CD4-positive, CD25-positive, alpha-beta regulatory T cell (primary cell): Measurements from ENCODE around the gene GALNT16. TPM values are rescaled to one million over a fixed set of nuclear protein-coding genes. Genes with fewer than 3 reads are reported as not detected.
A peak's percentile ranks its signal among the peaks of the same experiment; 100 is the strongest.
"Not testable (repeated sequence)": the region's sequence is repeated elsewhere in the genome, so short reads cannot be mapped to it uniquely, and the experiment has no call there.

Source experiments
- ATAC-seq, 2 donors: fragments of 150-1000 bp; cut with Tn5 transposase; one replicate each; pipeline ENCODE4 v1.10.0; 2021; ENCODE audit warnings: low read depth in 2 of 2, moderate number of reproducible peaks in 2 of 2, moderate library complexity in 1 of 2
- DNase-seq, 3 donors: peaks; one replicate each; pipeline versions ENCODE4 v3.0.0 to v3.0.0-alpha.2; 2012 to 2022; ENCODE audit warnings: mixed read lengths in 1 of 3
- H3K27ac ChIP-seq: one replicate; pipeline ENCODE4 v1.7.0; 2013; ENCODE audit warnings: mild to moderate bottlenecking, low read length; ENCODE audit not compliant: insufficient read depth, poor library complexity, severe bottlenecking
- H3K27me3 ChIP-seq: one replicate; pipeline ENCODE4 v1.7.0; 2013; ENCODE audit warnings: low read length; ENCODE audit not compliant: control insufficient read depth, insufficient read depth
- H3K36me3 ChIP-seq: one replicate; pipeline ENCODE4 v1.7.0; 2013; ENCODE audit warnings: mild to moderate bottlenecking, low read length, moderate library complexity; ENCODE audit not compliant: control insufficient read depth, insufficient read depth
- H3K4me1 ChIP-seq: 2 replicates; pipeline ENCODE4 v1.7.0; 2013; ENCODE audit warnings: mild to moderate bottlenecking, low read length; ENCODE audit not compliant: insufficient read depth, control insufficient read depth, poor library complexity, severe bottlenecking
- H3K4me3 ChIP-seq: one replicate; pipeline ENCODE4 v1.7.0; 2013; ENCODE audit warnings: low read depth, mild to moderate bottlenecking, low read length, moderate library complexity
- H3K9me3 ChIP-seq, 2 experiments: 1 replicate in 1 of 2; 2 replicates in 1 of 2; pipeline ENCODE4 v1.7.0; 2013; ENCODE audit warnings: low read length in 2 of 2, mild to moderate bottlenecking in 1 of 2, moderate library complexity in 1 of 2; ENCODE audit not compliant: control insufficient read depth in 2 of 2
- H3K27ac Mint-ChIP-seq, 3 donors: one replicate each; pipeline ENCODE4 v1.8.0; 2020 to 2022; ENCODE audit warnings: mild to moderate bottlenecking in 3 of 3, mixed read lengths in 3 of 3, moderate library complexity in 2 of 3
- H3K27me3 Mint-ChIP-seq: one replicate; pipeline ENCODE4 v1.8.0; 2022; ENCODE audit warnings: mild to moderate bottlenecking, mixed read lengths
- H3K36me3 Mint-ChIP-seq: one replicate; pipeline ENCODE4 v1.8.0; 2020; ENCODE audit warnings: mixed read lengths
- H3K4me1 Mint-ChIP-seq, 4 donors: one replicate each; pipeline ENCODE4 v1.8.0; 2020 to 2022; ENCODE audit warnings: mixed read lengths in 4 of 4, mild to moderate bottlenecking in 1 of 4
- H3K4me3 Mint-ChIP-seq, 4 donors: one replicate each; pipeline ENCODE4 v1.8.0; 2020 to 2022; ENCODE audit warnings: mild to moderate bottlenecking in 4 of 4, mixed read lengths in 4 of 4, moderate library complexity in 3 of 4
- H3K9me3 Mint-ChIP-seq, 7 donors: one replicate each; pipeline ENCODE4 v1.8.0; 2020 to 2022; ENCODE audit warnings: mixed read lengths in 7 of 7, mild to moderate bottlenecking in 3 of 7, moderate library complexity in 2 of 7
- polyA plus RNA-seq, 4 donors: library from polyadenylated mRNA; unstranded; fragments of 300-500 nt; fragmentation: Illumina TruSeq; gene quantifications; one replicate each; pipeline ENCODE4 v1.2.3, GENCODE V29; 2021
- total RNA-seq: library from RNA; stranded (reverse); gene quantifications from one replicate; pipeline ENCODE4 v1.2.3, GENCODE V29; 2022

The GALNT16 gene
- total and polyA plus RNA-seq, 5 donors from 2014 or later, result 0.05 TPM; not detected in 4

GRCh38 chr14:69375722-69376121 is 115.8 kb downstream of the GALNT16 start:
- Mint-ChIP-seq H3K36me3 (peaks cover 38% of the 10 kb centered on the region), H3K4me3 (no peak overlapping the region), H3K4me1 (peaks cover 0 to 16% (median 2%) of the 10 kb centered on the region in 4 donors)

GRCh38 chr14:69376439-69376838 is 116.5 kb downstream of the GALNT16 start:
- no peaks in the 10 kb centered on the region for H3K9me3 ChIP-seq
- Mint-ChIP-seq H3K36me3 (peaks cover 38% of the 10 kb centered on the region), H3K27ac (no peak overlapping the region), H3K4me3 (no peak overlapping the region), H3K4me1 (peaks cover 0 to 16% (median 2%) of the 10 kb centered on the region in 4 donors), H3K9me3 (peaks cover 0 to 6% (median 0%) of the 10 kb centered on the region in 7 donors), H3K27me3 (no peaks in the 10 kb centered on the region)
- ATAC-seq (no peak), DNase-seq (no peak)
- H3K27me3 ChIP-seq, result no peaks in the 10 kb centered on the region
- no peaks in the 10 kb centered on the region for H3K4me1 ChIP-seq
- H3K27ac ChIP-seq, result no peak overlapping the region
- H3K36me3 ChIP-seq, result peaks cover 51% of the 10 kb centered on the region
- no peak overlapping the region for H3K4me3 ChIP-seq

More at GRCh38 chr14:69375722-69376121, 115.8 kb downstream of the GALNT16 start:
- Histone ChIP-seq H3K4me1 (no peaks in the 10 kb centered on the region), H3K36me3 (peaks cover 45% of the 10 kb centered on the region), H3K4me3 (no peak overlapping the region), H3K27ac (no peak overlapping the region), H3K9me3 (no peaks in the 10 kb centered on the region), H3K27me3 (no peaks in the 10 kb centered on the region)
- no peak for ATAC-seq
- DNase-seq, result no peak
- Mint-ChIP-seq H3K9me3 (peaks cover 0 to 6% (median 0%) of the 10 kb centered on the region in 7 donors), H3K27me3 (no peaks in the 10 kb centered on the region), H3K27ac (no peak overlapping the region)

DNA sequence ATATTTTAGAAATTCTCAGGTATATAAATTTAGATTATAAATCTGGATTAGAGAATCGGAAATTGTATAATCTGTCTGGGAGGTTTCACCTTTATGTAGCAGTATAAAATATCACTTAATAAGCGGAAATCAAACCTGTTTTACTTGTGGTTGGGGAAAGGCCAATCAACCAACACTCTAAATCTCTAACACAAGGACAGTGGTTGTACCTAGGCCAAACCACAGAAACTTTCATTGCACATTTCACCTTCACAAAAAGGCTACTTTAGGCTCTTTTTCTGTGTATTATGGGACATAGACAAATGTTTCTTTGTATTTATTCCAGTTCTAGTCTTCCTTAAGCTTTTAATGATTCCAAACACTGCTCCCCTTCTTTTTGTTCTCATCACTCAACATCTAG is 118.3 kb downstream of the GALNT16 start:
- Mint-ChIP-seq H3K9me3 (peaks cover 0 to 6% (median 0%) of the 10 kb centered on the region in 7 donors), H3K27me3 (no peaks in the 10 kb centered on the region), H3K36me3 (peaks cover 40% of the 10 kb centered on the region), H3K4me1 (peaks cover 0 to 16% (median 4%) of the 10 kb centered on the region in 4 donors), H3K4me3 (no peak overlapping the region), H3K27ac (no peak overlapping the region)
- H3K9me3 ChIP-seq, result no peaks in the 10 kb centered on the region
- no peak overlapping the region for H3K27ac ChIP-seq
- H3K4me1 ChIP-seq, result no peaks in the 10 kb centered on the region
- ATAC-seq (no peak), DNase-seq (no peak)
- H3K4me3 ChIP-seq, result no peak overlapping the region
- H3K27me3 ChIP-seq, result no peaks in the 10 kb centered on the region
- peaks cover 56% of the 10 kb centered on the region for H3K36me3 ChIP-seq

DNA sequence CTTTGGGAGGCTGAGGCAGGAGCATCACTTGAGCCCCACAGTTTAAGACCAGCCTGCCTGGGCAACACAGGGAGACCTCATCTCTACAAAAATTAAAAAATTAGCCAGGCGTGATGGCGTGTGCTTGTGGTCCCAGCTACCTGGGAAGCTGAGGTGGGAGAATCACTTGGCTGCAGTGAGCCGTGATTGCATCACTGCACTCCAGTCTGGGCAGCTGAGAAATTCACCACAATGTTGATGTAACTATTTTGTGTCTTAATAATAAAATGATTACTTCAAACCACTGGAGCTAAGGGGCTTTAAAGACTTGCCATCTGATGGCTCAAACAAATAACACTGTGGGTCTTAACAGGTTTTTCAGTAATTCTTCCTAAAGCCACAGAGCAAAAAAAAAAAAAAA is 127.4 kb downstream of the GALNT16 start:
- H3K27me3 ChIP-seq, result no peaks in the 10 kb centered on the region
- ATAC-seq (no peak), DNase-seq (no peak)
- Mint-ChIP-seq H3K4me3 (no peak overlapping the region), H3K36me3 (peaks cover 59% of the 10 kb centered on the region), H3K9me3 (no peaks in the 10 kb centered on the region), H3K27ac (no peak overlapping the region), H3K4me1 (peaks cover 26 to 66% (median 45%) of the 10 kb centered on the region in 4 donors), H3K27me3 (no peaks in the 10 kb centered on the region)
- H3K9me3 ChIP-seq, result no peaks in the 10 kb centered on the region
- H3K4me1 ChIP-seq, result peaks cover 21% of the 10 kb centered on the region
- H3K4me3 ChIP-seq, result no peak overlapping the region
- no peak overlapping the region for H3K27ac ChIP-seq
- H3K36me3 ChIP-seq, result peaks cover 78% of the 10 kb centered on the region

GRCh38 chr14:69391400-69391799 is 131.4 kb downstream of the GALNT16 start:
- H3K4me1 ChIP-seq, result peaks cover 54% of the 10 kb centered on the region
- H3K4me3 ChIP-seq, H3K27me3 Mint-ChIP-seq, H3K27me3 ChIP-seq, DNase-seq, H3K27ac ChIP-seq, H3K9me3 ChIP-seq, H3K9me3 Mint-ChIP-seq, ATAC-seq: not testable (repeated sequence)
- peaks cover 69% of the 10 kb centered on the region for H3K36me3 Mint-ChIP-seq
- peaks cover 80% of the 10 kb centered on the region for H3K36me3 ChIP-seq
- peak overlapping the region in 3 of 4 donors; percentile 21 to 84 (median 36) for H3K4me3 Mint-ChIP-seq
- peaks cover 37 to 86% (median 62%) of the 10 kb centered on the region in 4 donors for H3K4me1 Mint-ChIP-seq
- H3K27ac Mint-ChIP-seq, result peak overlapping the region in 1 of 3 donors; percentile 46

DNA sequence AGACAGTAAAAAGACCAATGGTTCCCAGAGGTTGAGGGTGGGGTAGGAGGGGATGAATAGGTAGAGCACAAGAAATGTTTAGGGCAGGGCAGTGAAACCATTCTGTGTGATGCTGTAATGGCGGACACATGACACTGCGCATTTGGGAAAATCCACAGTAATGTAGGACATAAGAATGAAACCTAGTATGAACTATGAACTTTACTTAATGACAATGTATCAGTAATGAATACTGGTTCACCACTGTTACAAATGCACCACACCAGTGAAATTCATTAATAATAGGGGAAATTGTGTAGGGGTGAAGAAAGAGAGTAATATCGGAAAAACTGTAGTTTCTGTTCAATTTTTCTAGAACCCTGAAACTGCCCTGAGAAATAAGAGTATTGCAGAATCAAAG is 132.5 kb downstream of the GALNT16 start:
- Mint-ChIP-seq H3K36me3 (peaks cover 63% of the 10 kb centered on the region), H3K4me3 (peak overlapping the region; percentile 19 to 84 (median 53)), H3K27ac (peak overlapping the region in 1 of 3 donors; percentile 33), H3K4me1 (peaks cover 46 to 91% (median 68%) of the 10 kb centered on the region in 4 donors), H3K27me3 (no peaks in the 10 kb centered on the region), H3K9me3 (no peaks in the 10 kb centered on the region)
- Histone ChIP-seq H3K27me3 (no peaks in the 10 kb centered on the region), H3K4me3 (peak overlapping the region; percentile 9), H3K9me3 (no peaks in the 10 kb centered on the region), H3K4me1 (peaks cover 65% of the 10 kb centered on the region), H3K27ac (no peak overlapping the region), H3K36me3 (peaks cover 72% of the 10 kb centered on the region)
- ATAC-seq, result no peak
- DNase-seq, result no peak

DNA sequence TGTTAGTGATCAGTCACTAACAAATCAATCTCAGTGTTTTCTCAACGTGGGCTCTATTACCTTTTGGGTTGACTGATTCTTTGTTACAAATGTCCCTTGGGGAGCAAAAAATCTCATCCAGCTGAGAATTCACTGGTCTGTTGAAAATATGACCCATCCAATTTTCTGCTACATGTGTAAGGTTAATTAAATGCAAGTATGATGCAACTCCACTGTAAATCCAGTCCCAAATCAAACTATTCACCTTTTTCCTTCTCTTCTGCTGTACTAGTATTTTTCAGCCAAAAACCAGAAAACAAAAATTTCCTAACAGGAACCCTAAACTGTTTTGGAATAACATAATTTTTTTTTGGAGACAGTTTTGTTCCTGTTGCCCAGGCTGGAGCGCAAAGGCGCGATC is 136.0 kb downstream of the GALNT16 start:
- Mint-ChIP-seq H3K9me3 (no peaks in the 10 kb centered on the region), H3K4me1 (peaks cover 49 to 92% (median 70%) of the 10 kb centered on the region in 4 donors), H3K27ac (peak overlapping the region in 1 of 3 donors; percentile 39), H3K36me3 (peaks cover 47% of the 10 kb centered on the region), H3K27me3 (no peaks in the 10 kb centered on the region), H3K4me3 (peak overlapping the region; percentile 13 to 95 (median 88))
- no peak for DNase-seq
- ATAC-seq, result no peak
- no peak overlapping the region for H3K4me3 ChIP-seq
- no peak overlapping the region for H3K27ac ChIP-seq
- H3K4me1 ChIP-seq, result peaks cover 81% of the 10 kb centered on the region
- H3K27me3 ChIP-seq, result no peaks in the 10 kb centered on the region
- peaks cover 47% of the 10 kb centered on the region for H3K36me3 ChIP-seq
- no peaks in the 10 kb centered on the region for H3K9me3 ChIP-seq
